SK-N-SH (cell line): ENCODE measurements around the gene PNCK. TPM values are rescaled to one million over a fixed set of nuclear protein-coding genes. Genes with fewer than 3 reads are reported as not detected.

Experiments
- CTCF ChIA-PET: fragments of 300-600, 350-600 bp; formaldehyde crosslinking; extraction: SDS; loops from one replicate; lab custom pipeline; 2021; lab: Yijun Ruan, JAX
- POLR2A ChIA-PET: fragments of 350-600 bp; sonication (Branson Sonifier 250); formaldehyde crosslinking; extraction: SDS; loops from one replicate; lab custom pipeline; 2020; ENCODE audit warnings: antibody characterized with exemption, inconsistent platforms; lab: Yijun Ruan, JAX
- DNase-seq: peaks from one replicate; pipeline ENCODE4 v3.0.0; 2012
- H2AFZ ChIP-seq: fragments of 200-600 bp; sonication (generic); 2 replicates; pipeline ENCODE4 v1.8.1; 2016; ENCODE audit warnings: antibody characterized with exemption, mild to moderate bottlenecking, low read depth
- H3F3A ChIP-seq: fragments of 200-600 bp; sonication (generic); replicated peaks from 2 replicates; pipeline ENCODE3; 2016; ENCODE audit warnings: antibody characterized with exemption, mild to moderate bottlenecking; ENCODE audit not compliant: insufficient read depth
- H3K27ac ChIP-seq, 2 experiments: fragments of 200-500 bp in 1 of 2; fragments of 200-600 bp in 1 of 2; sonication (Bioruptor generic) in 1 of 2; sonication (generic), shearing (Covaris generic) in 1 of 2; 2 replicates each; pipeline versions ENCODE4 v1.5.1 to v1.6.1; 2014 to 2016; ENCODE audit warnings: low read depth in 2 of 2, inconsistent platforms in 1 of 2, low read length in 1 of 2, mild to moderate bottlenecking in 1 of 2, mixed read lengths in 1 of 2
- H3K27me3 ChIP-seq: fragments of 200-600 bp; sonication (generic), shearing (Covaris generic); 2 replicates; pipeline ENCODE4 v1.6.1; 2016; ENCODE audit warnings: mixed run types; ENCODE audit not compliant: insufficient read depth
- H3K36me3 ChIP-seq, 2 experiments: fragments of 200-500 bp in 1 of 2; fragments of 200-600 bp in 1 of 2; sonication (Bioruptor generic) in 1 of 2; sonication (generic) in 1 of 2; replicated peaks in 1 of 2; 2 replicates each; pipeline versions ENCODE3 to v1.5.1; 2014 to 2016; ENCODE audit warnings: low read length in 1 of 2, mild to moderate bottlenecking in 1 of 2; ENCODE audit not compliant: insufficient read depth in 2 of 2, control insufficient read depth in 1 of 2
- H3K4me1 ChIP-seq, 2 experiments: fragments of 200-500 bp in 1 of 2; fragments of 200-600 bp in 1 of 2; sonication (Bioruptor generic) in 1 of 2; sonication (generic), shearing (Covaris generic) in 1 of 2; 2 replicates each; pipeline versions ENCODE4 v1.5.1 to v1.6.1; 2014 to 2016; ENCODE audit warnings: low read depth in 1 of 2, low read length in 1 of 2, mixed run types in 1 of 2; ENCODE audit not compliant: insufficient read depth in 2 of 2, control insufficient read depth in 1 of 2
- H3K4me2 ChIP-seq: fragments of 200-600 bp; sonication (generic), shearing (Covaris generic); 2 replicates; pipeline ENCODE4 v1.6.1; 2017; ENCODE audit warnings: mixed run types
- H3K4me3 ChIP-seq, 2 experiments: fragments of 200-500 bp in 1 of 2; fragments of 200-600 bp in 1 of 2; sonication (Bioruptor generic) in 1 of 2; sonication (generic), shearing (Covaris generic) in 1 of 2; 2 replicates each; pipeline versions ENCODE4 v1.5.1 to v1.8.1; 2014 to 2016; ENCODE audit warnings: low read depth in 2 of 2, inconsistent platforms in 1 of 2, low read length in 1 of 2, mild to moderate bottlenecking in 1 of 2, mixed read lengths in 1 of 2, moderate library complexity in 1 of 2
- H3K79me2 ChIP-seq: fragments of 200-600 bp; sonication (generic); 2 replicates; pipeline ENCODE4 v1.8.1; 2017; ENCODE audit warnings: mild to moderate bottlenecking; ENCODE audit not compliant: insufficient read depth
- H3K9ac ChIP-seq: fragments of 200-600 bp; sonication (generic); 2 replicates; pipeline ENCODE4 v1.6.1; 2017; ENCODE audit warnings: mixed run types
- H3K9me2 ChIP-seq: fragments of 200-600 bp; sonication (generic); 2 replicates; pipeline ENCODE4 v1.6.1; 2017; ENCODE audit warnings: mixed run types
- H3K9me3 ChIP-seq: fragments of 200-600 bp; sonication (generic); 2 replicates; pipeline ENCODE4 v1.6.1; 2017; ENCODE audit warnings: mixed run types, mild to moderate bottlenecking, moderate library complexity
- H4K20me1 ChIP-seq: fragments of 200-600 bp; sonication (generic); 2 replicates; pipeline ENCODE4 v1.6.1; 2017; ENCODE audit warnings: mild to moderate bottlenecking, mixed run types; ENCODE audit not compliant: insufficient read depth
- EP300 ChIP-seq, 2 experiments: IDR thresholded peaks; 2 replicates each; pipeline versions ENCODE4 v1.4.0 to v1.6.1; 2012; ENCODE audit warnings: borderline replicate concordance in 1 of 2, low read depth in 1 of 2, low read length in 1 of 2
- EZH2phosphoT487 ChIP-seq: fragments of 200-600 bp; sonication (generic); IDR thresholded peaks from 2 replicates; pipeline ENCODE4 v1.6.1; 2017; ENCODE audit warnings: low read depth, mixed run types, mild to moderate bottlenecking, antibody characterized with exemption, moderate library complexity, borderline replicate concordance
- FOXJ3 ChIP-seq: sonication (generic); formaldehyde crosslinking; IDR thresholded peaks from 2 replicates; pipeline ENCODE4 v1.5.1; 2020; ENCODE audit warnings: mild to moderate bottlenecking, missing genetic modification reagents
- FOXM1 ChIP-seq: IDR thresholded peaks from 2 replicates; pipeline ENCODE4 v1.4.0; 2012; ENCODE audit warnings: low read depth, mild to moderate bottlenecking
- GABPA ChIP-seq: IDR thresholded peaks from 2 replicates; pipeline ENCODE4 v1.4.0; 2012; ENCODE audit warnings: low read depth, mild to moderate bottlenecking
- GATA2 ChIP-seq: sonication (generic); formaldehyde crosslinking; IDR thresholded peaks from 2 replicates; pipeline ENCODE4 v1.5.0; 2020; ENCODE audit warnings: mild to moderate bottlenecking, missing genetic modification reagents
- JUND ChIP-seq: IDR thresholded peaks from 2 replicates; pipeline ENCODE4 v1.4.0; 2012
- POLR2AphosphoS5 ChIP-seq: IDR thresholded peaks from 2 replicates; pipeline ENCODE4 v1.6.1; 2012; ENCODE audit warnings: low read depth, low read length
- RAD21 ChIP-seq: IDR thresholded peaks from 2 replicates; pipeline ENCODE4 v1.6.1; 2012; ENCODE audit warnings: mild to moderate bottlenecking, low read length
- RCOR1 ChIP-seq: fragments of 150-350 bp; IDR thresholded peaks from 2 replicates; pipeline ENCODE4 v1.6.1; 2017; ENCODE audit warnings: antibody characterized with exemption, low read length
- SIN3A ChIP-seq: IDR thresholded peaks from 2 replicates; pipeline ENCODE4 v1.6.1; 2012; ENCODE audit warnings: low read depth, mild to moderate bottlenecking, low read length, moderate library complexity, borderline replicate concordance
- TCF12 ChIP-seq: IDR thresholded peaks from 2 replicates; pipeline ENCODE4 v1.4.0; 2012
- YY1 ChIP-seq: IDR thresholded peaks from 2 replicates; pipeline ENCODE4 v1.4.0; 2012; ENCODE audit warnings: low read depth, mild to moderate bottlenecking
- WGBS: methylation state at CpG from one replicate; pipeline ENCODE4 v1.1.6; 2017; ENCODE audit warnings: low lambda C conversion rate; 5-methylcytosine and 5-hydroxymethylcytosine counted together
- polyA plus RNA-seq, 3 experiments: library from polyadenylated mRNA; depleted of rRNA; stranded (reverse); fragments of >200 nt; gene quantifications; 2 replicates each; pipeline ENCODE4 v1.2.3, GENCODE V29; 2012
- TF ChIP-seq, protein P1 (sequence below): fragments of 200-600 bp; sonication (generic); IDR thresholded peaks from 2 replicates; pipeline ENCODE4 v1.6.1; 2017; ENCODE audit warnings: antibody characterized with exemption, mild to moderate bottlenecking, moderate library complexity
- TF ChIP-seq, protein P2 (sequence below): IDR thresholded peaks from 2 replicates; pipeline ENCODE4 v1.4.0; 2012; ENCODE audit warnings: low read depth
- TF ChIP-seq, protein P3 (sequence below): fragments of 150-350 bp; IDR thresholded peaks from 2 replicates; pipeline ENCODE4 v1.6.1; 2017; ENCODE audit warnings: antibody characterized with exemption, low read length, low read depth, borderline replicate concordance
- TF ChIP-seq, protein P4 (sequence below): IDR thresholded peaks from 2 replicates; pipeline ENCODE4 v1.4.0; 2012; ENCODE audit warnings: low read depth, borderline replicate concordance

The PNCK gene
- polyA plus RNA-seq, 1 of the 3 experiments (the other 2 are of a cell fraction) = 1.2 TPM

- 53% methylated on average over 15 of the region's 15 CpGs for WGBS
- H3K9ac ChIP-seq = no peak overlapping the region
- peaks cover 41% of the 10 kb centered on the region; the same call in 1 of the 2 replicates for H3K27me3 ChIP-seq
- no peak overlapping the region for H3K27ac ChIP-seq
- H3K9me3 ChIP-seq = peaks cover 7% of the 10 kb centered on the region; the same call in 1 of the 2 replicates
- no peaks in the 10 kb centered on the region for H3F3A ChIP-seq
- H3K4me3 ChIP-seq = no peak overlapping the region
- H3K4me1 ChIP-seq = peaks cover 0 to 21% of the 10 kb centered on the region in 2 experiments; a peak in 1 of 4 replicates
- H2AFZ ChIP-seq = no peak overlapping the region
- ChIA-PET POLR2A (no interaction called here), CTCF (interaction anchor here (0.9 to 1.8 kb wide), 2 partner anchors 24 to 30 kb away, joined by 3 to 5 read pairs; no protein-coding TSS in a partner anchor)
- H3K79me2 ChIP-seq = no peaks in the 10 kb centered on the region
- DNase-seq = peak; percentile 12
- no peak for TF ChIP-seq GATA2 (CRISPR knock-in tag)
- H3K36me3 ChIP-seq = no peaks in the 10 kb centered on the region
- no peaks in the 10 kb centered on the region for H3K9me2 ChIP-seq
- H4K20me1 ChIP-seq = no peaks in the 10 kb centered on the region
- H3K4me2 ChIP-seq = no peak overlapping the region
Observed at GRCh38 chrX:153634832-153635231, 38.8 kb downstream of the PNCK start.

- no peak overlapping the region for H3K4me2 ChIP-seq
- peaks cover 0 to 15% of the 10 kb centered on the region in 2 experiments; a peak in 1 of 4 replicates for H3K4me1 ChIP-seq
- TF ChIP-seq EZH2phosphoT487 (no peak), RCOR1 (no peak), POLR2AphosphoS5 (no peak), JUND (no peak), YY1 (no peak), SIN3A (no peak), FOXJ3 (CRISPR knock-in tag) (no peak), RAD21 (no peak), TCF12 (no peak), GABPA (no peak), FOXM1 (no peak), EP300 (IDR thresholded peaks at IDR 0.05; ENCODE audit: borderline replicate concordance in 1 of 2, low read depth in 1 of 2, low read length in 1 of 2) (no peak)
- TF ChIP-seq, protein P1, sequence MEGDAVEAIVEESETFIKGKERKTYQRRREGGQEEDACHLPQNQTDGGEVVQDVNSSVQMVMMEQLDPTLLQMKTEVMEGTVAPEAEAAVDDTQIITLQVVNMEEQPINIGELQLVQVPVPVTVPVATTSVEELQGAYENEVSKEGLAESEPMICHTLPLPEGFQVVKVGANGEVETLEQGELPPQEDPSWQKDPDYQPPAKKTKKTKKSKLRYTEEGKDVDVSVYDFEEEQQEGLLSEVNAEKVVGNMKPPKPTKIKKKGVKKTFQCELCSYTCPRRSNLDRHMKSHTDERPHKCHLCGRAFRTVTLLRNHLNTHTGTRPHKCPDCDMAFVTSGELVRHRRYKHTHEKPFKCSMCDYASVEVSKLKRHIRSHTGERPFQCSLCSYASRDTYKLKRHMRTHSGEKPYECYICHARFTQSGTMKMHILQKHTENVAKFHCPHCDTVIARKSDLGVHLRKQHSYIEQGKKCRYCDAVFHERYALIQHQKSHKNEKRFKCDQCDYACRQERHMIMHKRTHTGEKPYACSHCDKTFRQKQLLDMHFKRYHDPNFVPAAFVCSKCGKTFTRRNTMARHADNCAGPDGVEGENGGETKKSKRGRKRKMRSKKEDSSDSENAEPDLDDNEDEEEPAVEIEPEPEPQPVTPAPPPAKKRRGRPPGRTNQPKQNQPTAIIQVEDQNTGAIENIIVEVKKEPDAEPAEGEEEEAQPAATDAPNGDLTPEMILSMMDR = no peak
- TF ChIP-seq, protein P2, sequence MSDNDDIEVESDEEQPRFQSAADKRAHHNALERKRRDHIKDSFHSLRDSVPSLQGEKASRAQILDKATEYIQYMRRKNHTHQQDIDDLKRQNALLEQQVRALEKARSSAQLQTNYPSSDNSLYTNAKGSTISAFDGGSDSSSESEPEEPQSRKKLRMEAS = no peak
- TF ChIP-seq, protein P3, sequence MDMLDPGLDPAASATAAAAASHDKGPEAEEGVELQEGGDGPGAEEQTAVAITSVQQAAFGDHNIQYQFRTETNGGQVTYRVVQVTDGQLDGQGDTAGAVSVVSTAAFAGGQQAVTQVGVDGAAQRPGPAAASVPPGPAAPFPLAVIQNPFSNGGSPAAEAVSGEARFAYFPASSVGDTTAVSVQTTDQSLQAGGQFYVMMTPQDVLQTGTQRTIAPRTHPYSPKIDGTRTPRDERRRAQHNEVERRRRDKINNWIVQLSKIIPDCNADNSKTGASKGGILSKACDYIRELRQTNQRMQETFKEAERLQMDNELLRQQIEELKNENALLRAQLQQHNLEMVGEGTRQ = no peak
- TF ChIP-seq, protein P4, sequence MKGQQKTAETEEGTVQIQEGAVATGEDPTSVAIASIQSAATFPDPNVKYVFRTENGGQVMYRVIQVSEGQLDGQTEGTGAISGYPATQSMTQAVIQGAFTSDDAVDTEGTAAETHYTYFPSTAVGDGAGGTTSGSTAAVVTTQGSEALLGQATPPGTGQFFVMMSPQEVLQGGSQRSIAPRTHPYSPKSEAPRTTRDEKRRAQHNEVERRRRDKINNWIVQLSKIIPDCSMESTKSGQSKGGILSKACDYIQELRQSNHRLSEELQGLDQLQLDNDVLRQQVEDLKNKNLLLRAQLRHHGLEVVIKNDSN = no peak
- H4K20me1 ChIP-seq = no peaks in the 10 kb centered on the region
- WGBS = 74% methylated on average over 3 of the region's 9 CpGs
- peaks cover 43% of the 10 kb centered on the region; the same call in 1 of the 2 replicates for H3K27me3 ChIP-seq
- ChIA-PET CTCF (interaction anchor here (0.9 kb wide), 1 partner anchor 24 kb away, joined by 3 read pairs; no protein-coding TSS in a partner anchor), POLR2A (no interaction called here)
- H3K9me2 ChIP-seq = no peaks in the 10 kb centered on the region
- H3K79me2 ChIP-seq = no peaks in the 10 kb centered on the region
- no peak overlapping the region for H3K4me3 ChIP-seq
- no peak overlapping the region for H3K9ac ChIP-seq
- no peaks in the 10 kb centered on the region for H3F3A ChIP-seq
- peak; percentile 15 for DNase-seq
- no peak overlapping the region for H3K27ac ChIP-seq
- H3K9me3 ChIP-seq = peaks cover 7% of the 10 kb centered on the region; the same call in 1 of the 2 replicates
- H2AFZ ChIP-seq = no peak overlapping the region
- H3K36me3 ChIP-seq = no peaks in the 10 kb centered on the region
Observed at GRCh38 chrX:153634236-153634635, 39.4 kb downstream of the PNCK start.
